Mucosa of descending colon (tissue), 3 donors: ENCODE measurements around the gene MON1B. TPM values are rescaled to one million over a fixed set of nuclear protein-coding genes. Genes with fewer than 3 reads are reported as not detected.
"Not testable (repeated sequence)": the region's sequence is repeated elsewhere in the genome, so short reads cannot be mapped to it uniquely, and the experiment has no call there.

Source experiments
- ATAC-seq: fragments of 200-7000 bp; cut with Tn5 transposase; one replicate; pipeline ENCODE4 v1.9.1; 2020; ENCODE audit warnings: mild to moderate bottlenecking, moderate library complexity
- DNase-seq, 3 donors: peaks; one replicate each; pipeline ENCODE4 v3.0.0-alpha.2; 2020
- H3K36me3 ChIP-seq: fragments of 200-600 bp; one replicate; pipeline ENCODE4 v1.8.0; 2021; ENCODE audit warnings: low read depth, mild to moderate bottlenecking
- H3K4me1 ChIP-seq: fragments of 200-600 bp; one replicate; pipeline ENCODE4 v1.8.0; 2021; ENCODE audit warnings: low read depth, mild to moderate bottlenecking
- H3K4me3 ChIP-seq: fragments of 200-600 bp; one replicate; pipeline ENCODE4 v1.8.0; 2021; ENCODE audit warnings: mild to moderate bottlenecking
- H3K9me3 ChIP-seq: fragments of 200-600 bp; one replicate; pipeline ENCODE4 v1.8.0; 2021; ENCODE audit warnings: mild to moderate bottlenecking
- CTCF ChIP-seq: fragments of 200-600 bp; IDR thresholded peaks from one replicate; pipeline ENCODE4 v1.8.0; 2022; ENCODE audit warnings: antibody characterized with exemption, mild to moderate bottlenecking
- intact Hi-C, 2 donors: fragments of 100-400 bp; cut with DNase I in 1 of 2; cut with micrococcal nuclease in 1 of 2; formaldehyde crosslinking; loops; one replicate each; pipeline versions ENCODE4 v1.11.0 to v1.11.1; 2022; cut with DNase I, micrococcal nuclease
- total RNA-seq, 3 donors: library from RNA; stranded (reverse); fragmentation: NEBNext Ultra II Directional in 2 of 3; extraction: Animal tissue kit (Norgen Biotek cat#: 25700) in 2 of 3; gene quantifications; one replicate each; pipeline versions ENCODE4 v1.2.1 to v1.2.4, GENCODE V29; 2021 to 2023
- donor health status: DM: no; HTN: no; CAD: no; lungs with moderate emphysema.
- donor health status: DM: no; HTN: no; CAD: no.
- donor health status: DM: no; HTN: yes; CAD: no.

Gene MON1B
- total RNA-seq, 3 donors from 2014 or later, result 54.8 to 83.8 (median 72.7) TPM

GRCh38 chr16:77171745-77172635 lies 19.0 kb upstream of the MON1B start:
- Histone ChIP-seq H3K4me1 (no peaks in the 10 kb centered on the region), H3K36me3 (no peaks in the 10 kb centered on the region), H3K4me3 (no peak overlapping the region), H3K9me3 (no peaks in the 10 kb centered on the region)
- ATAC-seq (peak; percentile 64), DNase-seq (peak in 1 of 3 donors; percentile 69)
- intact Hi-C loops, result loop anchor here (5.0 to 10.0 kb wide), 2 partner anchors 1377 to 1385 kb away; no protein-coding TSS in a partner anchor
- TF ChIP-seq CTCF, result peak; percentile 25

GRCh38 chr16:77172951-77173350 lies 18.0 kb upstream of the MON1B start:
- no peak for TF ChIP-seq CTCF
- ATAC-seq, result no peak
- intact Hi-C loops, result loop anchor here (5.0 to 10.0 kb wide), 2 partner anchors 1378 to 1386 kb away; no protein-coding TSS in a partner anchor
- Histone ChIP-seq H3K4me3 (no peak overlapping the region), H3K36me3 (no peaks in the 10 kb centered on the region), H3K4me1 (no peaks in the 10 kb centered on the region), H3K9me3 (no peaks in the 10 kb centered on the region)
- DNase-seq, result no peak

GRCh38 chr16:77183137-77183536 lies 7.9 kb upstream of the MON1B start:
- Histone ChIP-seq H3K9me3 (no peaks in the 10 kb centered on the region), H3K4me3 (no peak overlapping the region), H3K4me1 (no peaks in the 10 kb centered on the region), H3K36me3 (no peaks in the 10 kb centered on the region)
- intact Hi-C loops, result no loop called here
- ATAC-seq (no peak), DNase-seq (no peak)
- no peak for TF ChIP-seq CTCF

GRCh38 chr16:77186298-77186697 lies 4.7 kb upstream of the MON1B start:
- DNase-seq, intact Hi-C loops, H3K9me3 ChIP-seq, H3K4me3 ChIP-seq, ATAC-seq, H3K4me1 ChIP-seq, H3K36me3 ChIP-seq: not testable (repeated sequence)

- intact Hi-C loops, result no loop called here
These were observed 856 bp upstream of the MON1B start for GRCh38 chr16:77190190-77190477.

More at GRCh38 chr16:77190190-77190477, 856 bp upstream of the MON1B start:
- Histone ChIP-seq H3K4me1 (peaks cover 11% of the 10 kb centered on the region), H3K9me3 (no peaks in the 10 kb centered on the region), H3K4me3 (peak overlapping the region; percentile 67), H3K36me3 (peaks cover 9% of the 10 kb centered on the region)
- DNase-seq (no peak), ATAC-seq (no peak)
- TF ChIP-seq CTCF, result no peak
